Measurements from ENCODE around the gene KAT8. TPM values are rescaled to one million over a fixed set of nuclear protein-coding genes. Genes with fewer than 3 reads are reported as not detected.
A peak's percentile ranks its signal among the peaks of the same experiment; 100 is the strongest.

The KAT8 gene
- total and polyA plus RNA-seq, 2 of the 13 experiments (the other 11 are each of a cell fraction or from before 2014, with no cell fraction given), result 79.0 to 84.2 TPM

- TF ChIP-seq GPBP1L1 (CRISPR knock-in tag; IDR thresholded peaks at IDR 0.05) (no peak), SATB2 (CRISPR knock-in tag; IDR thresholded peaks at IDR 0.05) (0 out of 2 replicates have a peak, but pooled peaks have one; percentile 51), RORA (CRISPR knock-in tag; IDR thresholded peaks at IDR 0.05) (no peak), ZNF282 (IDR thresholded peaks at IDR 0.05; ENCODE audit: partially characterized antibody) (no peak), ZKSCAN1 (IDR thresholded peaks at IDR 0.05; ENCODE audit: low read length) (peak; percentile 59; the same call in 1 of the 2 replicates), ZBTB40 (IDR thresholded peaks at IDR 0.05) (peak; percentile 99), ZBTB40 (CRISPR knock-in tag; IDR thresholded peaks at IDR 0.05) (no peak), SOX13 (IDR thresholded peaks at IDR 0.05) (peak; percentile 51; the same call in 1 of the 2 replicates), SOX13 (CRISPR knock-in tag; conservative IDR thresholded peaks at IDR 0.05 in 1 of 2, IDR thresholded peaks at IDR 0.05 in 1 of 2) (peak; percentile 62 to 74; a peak in 2 of 4 replicates), ZNF598 (CRISPR knock-in tag; IDR thresholded peaks at IDR 0.05; ENCODE audit: borderline replicate concordance) (peak; percentile 85), NFRKB (IDR thresholded peaks at IDR 0.05) (no peak), SMC3 (IDR thresholded peaks at IDR 0.05; ENCODE audit: low read length) (0 out of 2 replicates have a peak, but pooled peaks have one; percentile 24), FOXC1 (CRISPR knock-in tag; IDR thresholded peaks at IDR 0.05; ENCODE audit: borderline replicate concordance) (no peak), IRF2 (CRISPR knock-in tag; IDR thresholded peaks at IDR 0.05) (peak; percentile 96), RFX1 (IDR thresholded peaks at IDR 0.05) (peak; percentile 21; the same call in 1 of the 2 replicates), NR2C2 (CRISPR knock-in tag; IDR thresholded peaks at IDR 0.05; ENCODE audit: borderline replicate concordance) (peak; percentile 97), KLF13 (CRISPR knock-in tag; IDR thresholded peaks at IDR 0.05) (peak; percentile 24; the same call in 1 of the 2 replicates), ZNF850 (CRISPR knock-in tag; conservative IDR thresholded peaks at IDR 0.05) (no peak)
- TF ChIP-seq, protein P1, sequence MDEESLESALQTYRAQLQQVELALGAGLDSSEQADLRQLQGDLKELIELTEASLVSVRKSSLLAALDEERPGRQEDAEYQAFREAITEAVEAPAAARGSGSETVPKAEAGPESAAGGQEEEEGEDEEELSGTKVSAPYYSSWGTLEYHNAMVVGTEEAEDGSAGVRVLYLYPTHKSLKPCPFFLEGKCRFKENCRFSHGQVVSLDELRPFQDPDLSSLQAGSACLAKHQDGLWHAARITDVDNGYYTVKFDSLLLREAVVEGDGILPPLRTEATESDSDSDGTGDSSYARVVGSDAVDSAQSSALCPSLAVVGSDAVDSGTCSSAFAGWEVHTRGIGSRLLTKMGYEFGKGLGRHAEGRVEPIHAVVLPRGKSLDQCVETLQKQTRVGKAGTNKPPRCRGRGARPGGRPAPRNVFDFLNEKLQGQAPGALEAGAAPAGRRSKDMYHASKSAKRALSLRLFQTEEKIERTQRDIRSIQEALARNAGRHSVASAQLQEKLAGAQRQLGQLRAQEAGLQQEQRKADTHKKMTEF (CRISPR knock-in tag; IDR thresholded peaks at IDR 0.05), result peak; percentile 84; the same call in 1 of the 2 replicates
Measured at GRCh38 chr16:31073970-31074813, 43.3 kb upstream of the KAT8 start, which contains the start of the genes ZNF646 and ZNF668 (continued).

Measured in HepG2 (cell line).